Subcutaneous adipose tissue (tissue), 4 donors: ENCODE data around the gene CLTB. TPM values are rescaled to one million over a fixed set of nuclear protein-coding genes. Genes with fewer than 3 reads are reported as not detected.
A peak's percentile ranks its signal among the peaks of the same experiment; 100 is the strongest.

Experiments
- small RNA-seq: library from RNA; depleted of rRNA; stranded (forward); fragments of <200 nt; gene quantifications from one replicate; pipeline ENCODE3, GENCODE V24; 2016
- total RNA-seq, 4 donors: library from RNA; depleted of rRNA; stranded (reverse); fragments of >200 nt; gene quantifications; one replicate each; pipeline ENCODE4 v1.1.0, GENCODE V29; 2016
- TF ChIP-seq, protein P1 (sequence below): fragments of 450-650 bp; IDR thresholded peaks from one replicate; pipeline ENCODE4 v1.5.1; 2016; ENCODE audit warnings: low read depth, mild to moderate bottlenecking, control low read depth, antibody characterized with exemption, moderate library complexity

Gene CLTB
- total RNA-seq, 4 donors from 2014 or later: 80.4 to 144 (median 99.5) TPM

DNA sequence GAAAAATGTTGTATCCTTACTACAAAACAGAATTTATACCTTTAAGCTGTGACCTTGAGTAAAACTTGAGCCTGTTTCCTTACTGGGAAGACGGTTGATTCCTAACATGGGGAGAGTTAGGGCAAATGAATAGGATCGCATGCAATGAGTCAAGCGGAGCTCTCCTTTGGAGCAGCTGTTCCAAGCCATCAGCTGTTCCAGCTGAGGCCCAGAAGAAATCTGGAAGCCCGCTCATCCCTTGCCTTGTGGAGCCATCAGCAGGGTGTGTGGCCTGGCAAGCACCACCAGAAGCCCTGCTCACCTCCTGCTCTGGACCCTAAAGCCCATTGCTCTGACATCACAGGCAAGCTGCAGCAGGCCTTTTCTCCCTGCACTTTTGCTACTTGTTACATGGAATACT lies 62.8 kb downstream of the CLTB start:
- TF ChIP-seq, protein P1, sequence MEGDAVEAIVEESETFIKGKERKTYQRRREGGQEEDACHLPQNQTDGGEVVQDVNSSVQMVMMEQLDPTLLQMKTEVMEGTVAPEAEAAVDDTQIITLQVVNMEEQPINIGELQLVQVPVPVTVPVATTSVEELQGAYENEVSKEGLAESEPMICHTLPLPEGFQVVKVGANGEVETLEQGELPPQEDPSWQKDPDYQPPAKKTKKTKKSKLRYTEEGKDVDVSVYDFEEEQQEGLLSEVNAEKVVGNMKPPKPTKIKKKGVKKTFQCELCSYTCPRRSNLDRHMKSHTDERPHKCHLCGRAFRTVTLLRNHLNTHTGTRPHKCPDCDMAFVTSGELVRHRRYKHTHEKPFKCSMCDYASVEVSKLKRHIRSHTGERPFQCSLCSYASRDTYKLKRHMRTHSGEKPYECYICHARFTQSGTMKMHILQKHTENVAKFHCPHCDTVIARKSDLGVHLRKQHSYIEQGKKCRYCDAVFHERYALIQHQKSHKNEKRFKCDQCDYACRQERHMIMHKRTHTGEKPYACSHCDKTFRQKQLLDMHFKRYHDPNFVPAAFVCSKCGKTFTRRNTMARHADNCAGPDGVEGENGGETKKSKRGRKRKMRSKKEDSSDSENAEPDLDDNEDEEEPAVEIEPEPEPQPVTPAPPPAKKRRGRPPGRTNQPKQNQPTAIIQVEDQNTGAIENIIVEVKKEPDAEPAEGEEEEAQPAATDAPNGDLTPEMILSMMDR: no peak

DNA sequence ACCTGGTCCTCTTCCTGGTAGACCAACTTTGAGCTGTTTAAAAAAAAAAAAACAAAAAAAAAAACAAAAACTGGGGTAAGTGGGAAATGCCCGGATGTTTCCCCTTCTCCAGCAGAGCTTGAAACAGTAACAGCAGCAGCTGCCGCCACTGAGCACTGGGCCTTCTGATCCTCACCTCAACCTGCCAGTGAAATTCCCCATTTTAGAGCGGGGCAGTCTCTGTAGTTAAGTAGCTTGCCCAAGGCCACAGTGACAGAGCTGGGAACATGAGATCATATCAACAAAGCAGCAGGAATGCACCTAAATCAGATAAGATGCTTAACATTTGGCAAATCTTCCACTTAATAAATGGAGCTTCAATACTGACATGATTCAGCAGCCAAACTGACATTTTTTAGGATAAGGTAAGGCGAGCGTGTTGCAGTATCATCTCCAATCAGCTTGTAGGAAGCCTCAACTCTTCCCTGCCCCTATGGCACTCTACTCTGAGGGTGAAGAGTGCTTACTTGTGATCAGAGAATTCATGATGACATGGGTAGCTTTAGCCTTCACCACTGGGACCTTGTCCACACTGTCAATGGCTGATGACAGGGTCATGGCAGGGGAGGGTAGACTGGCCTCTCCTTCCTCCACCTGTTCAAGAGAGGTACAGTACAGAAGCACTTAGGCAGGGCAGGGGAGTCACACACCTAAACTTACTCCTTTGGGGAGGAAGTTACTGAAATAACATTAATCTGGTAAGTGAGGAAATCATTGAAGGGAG lies 64.0 kb downstream of the CLTB start:
- TF ChIP-seq, protein P1: no peak

DNA sequence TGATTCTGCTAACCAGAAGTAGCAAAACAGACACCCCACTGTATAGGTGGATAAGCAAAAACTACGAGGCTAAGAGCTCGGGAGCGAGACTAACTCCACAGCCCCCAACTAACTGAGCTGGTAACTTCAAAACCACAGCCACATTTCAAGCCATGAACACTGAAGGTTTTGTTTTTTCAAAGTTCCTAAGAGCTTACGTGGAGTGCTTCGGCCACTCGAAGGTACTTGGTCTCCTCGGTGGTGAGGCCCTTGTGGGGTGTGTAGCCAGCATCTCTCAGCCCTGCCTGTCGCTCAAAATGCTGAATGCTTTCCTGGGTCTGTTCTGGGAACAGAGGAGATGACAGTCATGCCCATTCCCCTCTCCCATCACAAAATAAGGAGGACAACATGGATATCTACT lies 65.9 kb downstream of the CLTB start:
- TF ChIP-seq, protein P1: no peak

DNA sequence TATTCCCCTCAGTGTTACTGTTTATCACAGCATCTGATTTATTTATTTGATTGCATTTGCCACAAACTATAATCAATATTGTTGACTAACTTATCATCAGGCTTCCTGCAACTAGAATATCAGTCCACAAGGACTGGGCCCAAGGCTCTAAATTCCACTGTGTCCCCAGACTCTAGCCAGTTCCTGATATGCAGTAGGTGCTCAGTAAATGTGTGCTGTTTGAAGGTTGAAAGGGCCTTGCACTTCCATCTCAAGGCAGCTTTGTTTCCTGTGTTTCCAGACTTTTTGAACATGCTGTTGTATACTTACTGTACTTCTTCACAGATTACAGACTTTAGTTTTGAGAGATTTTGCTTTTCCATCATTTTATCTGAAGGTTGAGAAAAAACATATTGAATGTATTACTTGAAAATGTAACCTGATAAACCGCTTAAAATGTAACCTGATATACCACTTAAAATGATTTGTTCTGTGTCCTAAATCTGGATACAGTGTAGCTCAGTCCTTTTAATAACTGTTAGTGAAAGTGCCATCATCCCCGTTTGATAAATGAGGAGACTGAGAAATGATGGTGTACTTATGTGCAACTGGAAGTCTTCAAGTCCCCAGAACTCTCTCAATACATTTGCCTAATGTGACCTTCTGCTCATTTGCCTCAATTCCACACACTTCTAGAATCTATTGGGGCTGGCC lies 73.4 kb downstream of the CLTB start:
- TF ChIP-seq, protein P1: no peak

Small RNAs within 50 kb of the gene (small RNA-seq; reads per million reads assigned to genes)
- gene AC010297.1 (not detected), gene MIR1271 (2.9 reads per million, percentile 57 among the genes with 10 or more reads in this experiment)

Other genes with a start within 250 kb of the CLTB start
- 1 to 10 TPM; 7.0 to 9.8 (median 7.9) TPM for gene SIMC1, start 178.1 kb downstream of the CLTB start, total RNA-seq
- 10 to 100 TPM; 59.2 to 76.2 (median 71.0) TPM for gene KIAA1191, start 54.8 kb downstream of the CLTB start, total RNA-seq
- gene ARL10, start 51.1 kb downstream of the CLTB start, total RNA-seq: 10 to 100 TPM in 1 of 4 donors, 1 to 10 TPM in 3; 4.4 to 12.6 (median 5.7) TPM
- gene NOP16, start 27.9 kb downstream of the CLTB start, total RNA-seq: 10 to 100 TPM in 3 of 4 donors, 1 to 10 TPM in 1; 7.5 to 20.5 (median 12.9) TPM
- 100 to 1,000 TPM; 115 to 146 (median 137) TPM for gene HIGD2A, start 27.8 kb downstream of the CLTB start, total RNA-seq
- gene FAF2, start 31.8 kb upstream of the CLTB start, total RNA-seq: 10 to 100 TPM; 21.9 to 32.3 (median 23.9) TPM
- 10 to 100 TPM in 2 of 4 donors, 1 to 10 TPM in 2; 7.5 to 15.1 (median 9.8) TPM for gene RNF44, start 120.9 kb upstream of the CLTB start, total RNA-seq
- under 1 TPM in 1 of 4 donors, not detected in 3; 0.17 TPM for gene CDHR2, start 132.8 kb upstream of the CLTB start, total RNA-seq
- gene GPRIN1, start 193.6 kb upstream of the CLTB start, total RNA-seq: under 1 TPM; 0.16 to 0.75 (median 0.39) TPM
- gene SNCB, start 214.0 kb upstream of the CLTB start, total RNA-seq: not detected
- not detected for gene EIF4E1B, start 214.1 kb upstream of the CLTB start, total RNA-seq
- gene TSPAN17, start 230.9 kb upstream of the CLTB start, total RNA-seq: 10 to 100 TPM in 3 of 4 donors, 1 to 10 TPM in 1; 7.8 to 18.7 (median 11.3) TPM